Muscle layer of colon (tissue), 2 donors: ENCODE data around the gene KCNQ1.

Source experiments
- H3K27ac ChIP-seq: one replicate; pipeline ENCODE4 v1.7.0; 2013; ENCODE audit warnings: low read depth, mild to moderate bottlenecking, low read length, moderate library complexity
- H3K27me3 ChIP-seq, 2 donors: one replicate each; pipeline ENCODE4 v1.7.0; 2013; ENCODE audit warnings: low read length in 2 of 2, mild to moderate bottlenecking in 2 of 2; ENCODE audit not compliant: insufficient read depth in 2 of 2, control insufficient read depth in 1 of 2
- H3K36me3 ChIP-seq: one replicate; pipeline ENCODE4 v1.7.0; 2013; ENCODE audit warnings: mild to moderate bottlenecking, low read length; ENCODE audit not compliant: insufficient read depth
- H3K4me1 ChIP-seq: one replicate; pipeline ENCODE4 v1.7.0; 2013; ENCODE audit warnings: mild to moderate bottlenecking, low read length; ENCODE audit not compliant: insufficient read depth
- H3K4me3 ChIP-seq, 2 donors: one replicate each; pipeline ENCODE4 v1.7.0; 2013; ENCODE audit warnings: low read length in 2 of 2, low read depth in 1 of 2, mild to moderate bottlenecking in 1 of 2, moderate library complexity in 1 of 2
- H3K9ac ChIP-seq: one replicate; pipeline ENCODE4 v1.7.0; 2013; ENCODE audit warnings: low read length
- H3K9me3 ChIP-seq: one replicate; pipeline ENCODE4 v1.7.0; 2013; ENCODE audit warnings: mild to moderate bottlenecking, low read length
- donor health status: abdominal sarcoma.
- donor health status: Adenocarcinoma of cecum.

The KCNQ1 gene

GRCh38 chr11:2804701-2805387 lies 360.0 kb downstream of the KCNQ1 start:
- Histone ChIP-seq H3K9ac (no peak overlapping the region), H3K27ac (no peak overlapping the region), H3K4me3 (no peak overlapping the region), H3K36me3 (no peaks in the 10 kb centered on the region), H3K27me3 (no peaks in the 10 kb centered on the region), H3K4me1 (peaks cover 22% of the 10 kb centered on the region), H3K9me3 (no peaks in the 10 kb centered on the region)

- Histone ChIP-seq H3K27ac (no peak overlapping the region), H3K4me1 (peaks cover 22% of the 10 kb centered on the region), H3K9ac (no peak overlapping the region)
Observed at GRCh38 chr11:2805388-2806056, 360.7 kb downstream of the KCNQ1 start.

GRCh38 chr11:2806351-2807024 lies 361.7 kb downstream of the KCNQ1 start:
- Histone ChIP-seq H3K27me3 (no peaks in the 10 kb centered on the region), H3K9ac (no peak overlapping the region), H3K4me3 (no peak overlapping the region), H3K4me1 (peaks cover 28% of the 10 kb centered on the region), H3K36me3 (no peaks in the 10 kb centered on the region), H3K9me3 (no peaks in the 10 kb centered on the region), H3K27ac (peak overlapping the region; percentile 87)

More at GRCh38 chr11:2805388-2806056, 360.7 kb downstream of the KCNQ1 start:
- Histone ChIP-seq H3K4me3 (no peak overlapping the region), H3K27me3 (no peaks in the 10 kb centered on the region), H3K36me3 (no peaks in the 10 kb centered on the region), H3K9me3 (no peaks in the 10 kb centered on the region)

- Histone ChIP-seq H3K4me1 (peaks cover 32% of the 10 kb centered on the region), H3K9ac (no peak overlapping the region), H3K4me3 (peak overlapping the region; percentile 25 to 38), H3K27ac (peak overlapping the region; percentile 87), H3K9me3 (no peaks in the 10 kb centered on the region), H3K36me3 (no peaks in the 10 kb centered on the region), H3K27me3 (no peaks in the 10 kb centered on the region)
Observed at GRCh38 chr11:2807025-2807681, 362.3 kb downstream of the KCNQ1 start.

- Histone ChIP-seq H3K27ac (peak overlapping the region; percentile 87), H3K36me3 (no peaks in the 10 kb centered on the region), H3K4me3 (peak overlapping the region in 1 of 2 donors; percentile 25), H3K4me1 (peaks cover 39% of the 10 kb centered on the region), H3K9ac (no peak overlapping the region), H3K27me3 (no peaks in the 10 kb centered on the region), H3K9me3 (no peaks in the 10 kb centered on the region)
Observed at GRCh38 chr11:2807801-2808241, 363.0 kb downstream of the KCNQ1 start.

GRCh38 chr11:2808850-2809846 lies 364.3 kb downstream of the KCNQ1 start:
- H3K36me3 ChIP-seq = no peaks in the 10 kb centered on the region
- H3K27me3 ChIP-seq = no peaks in the 10 kb centered on the region
- H3K9me3 ChIP-seq = no peaks in the 10 kb centered on the region
- H3K4me3 ChIP-seq = no peak overlapping the region
- H3K4me1 ChIP-seq = peaks cover 41% of the 10 kb centered on the region
- no peak overlapping the region for H3K9ac ChIP-seq
- no peak overlapping the region for H3K27ac ChIP-seq

- H3K4me3 ChIP-seq = no peak overlapping the region
- peaks cover 41% of the 10 kb centered on the region for H3K4me1 ChIP-seq
- H3K27ac ChIP-seq = no peak overlapping the region
- H3K36me3 ChIP-seq = no peaks in the 10 kb centered on the region
- H3K27me3 ChIP-seq = no peaks in the 10 kb centered on the region
- H3K9ac ChIP-seq = no peak overlapping the region
- no peaks in the 10 kb centered on the region for H3K9me3 ChIP-seq
Observed at GRCh38 chr11:2809854-2810253, 365.0 kb downstream of the KCNQ1 start.

GRCh38 chr11:2810411-2811205 lies 365.8 kb downstream of the KCNQ1 start:
- H3K36me3 ChIP-seq = no peaks in the 10 kb centered on the region
- no peak overlapping the region for H3K9ac ChIP-seq
- no peaks in the 10 kb centered on the region for H3K9me3 ChIP-seq
- H3K4me1 ChIP-seq = peaks cover 41% of the 10 kb centered on the region
- no peaks in the 10 kb centered on the region for H3K27me3 ChIP-seq
- H3K27ac ChIP-seq = no peak overlapping the region
- H3K4me3 ChIP-seq = no peak overlapping the region

- Histone ChIP-seq H3K27ac (no peak overlapping the region), H3K27me3 (no peaks in the 10 kb centered on the region), H3K36me3 (no peaks in the 10 kb centered on the region), H3K4me1 (peaks cover 43% of the 10 kb centered on the region), H3K9me3 (no peaks in the 10 kb centered on the region), H3K9ac (no peak overlapping the region), H3K4me3 (peak overlapping the region in 1 of 2 donors; percentile 17)
Observed at GRCh38 chr11:2811206-2812091, 366.6 kb downstream of the KCNQ1 start.
